Urinary bladder (tissue), 4 donors: ENCODE data around the gene MSANTD2. TPM values are rescaled to one million over a fixed set of nuclear protein-coding genes. Genes with fewer than 3 reads are reported as not detected.

ENCODE experiments used
- DNase-seq: peaks from one replicate; pipeline ENCODE4 v3.0.0-alpha.2; 2015; ENCODE audit errors: extremely low spot score
- H3K27ac ChIP-seq: one replicate; pipeline ENCODE4 v1.5.1; 2013; ENCODE audit warnings: low read depth, mild to moderate bottlenecking, moderate library complexity
- H3K36me3 ChIP-seq: one replicate; pipeline ENCODE4 v1.6.1; 2013; ENCODE audit warnings: mild to moderate bottlenecking, moderate library complexity; ENCODE audit not compliant: insufficient read depth
- H3K4me1 ChIP-seq: one replicate; pipeline ENCODE4 v1.6.1; 2013; ENCODE audit warnings: mild to moderate bottlenecking, moderate library complexity; ENCODE audit not compliant: insufficient read depth
- H3K4me3 ChIP-seq: one replicate; pipeline ENCODE4 v1.5.1; 2013; ENCODE audit warnings: low read depth, low read length
- WGBS: extraction: QIAGEN DNeasy Blood & Tissue Kit; methylation state at CpG from one replicate; pipeline ENCODE4 v1.1.7; 2013; 5-methylcytosine and 5-hydroxymethylcytosine counted together
- polyA plus RNA-seq: library from polyadenylated mRNA; stranded (reverse); fragments of 200-250 nt; gene quantifications from one replicate; pipeline ENCODE4 v1.2.3, GENCODE V29; 2013
- total RNA-seq: library from RNA; depleted of rRNA; stranded (reverse); fragments of >200 nt; gene quantifications from one replicate; pipeline ENCODE4 v1.2.3, GENCODE V29; 2014
- donor health status: healthy with polysubstance abuse.
- donor health status: healthy.

MSANTD2 gene
- total and polyA plus RNA-seq, 2 donors: 8.7 to 28.8 TPM

GRCh38 chr11:124834526-124835180, 34.4 kb upstream of the MSANTD2 start:
- Histone ChIP-seq H3K27ac (no peak overlapping the region), H3K4me3 (no peak overlapping the region), H3K4me1 (peaks cover 3% of the 10 kb centered on the region), H3K36me3 (no peaks in the 10 kb centered on the region)
- no peak for DNase-seq
- 83% methylated on average over 3 of the region's 3 CpGs for WGBS

- no peak overlapping the region for H3K4me3 ChIP-seq
- H3K4me1 ChIP-seq: no peaks in the 10 kb centered on the region
- 74% methylated on average over 4 of the region's 4 CpGs for WGBS
- DNase-seq: no peak
- H3K27ac ChIP-seq: no peak overlapping the region
- no peaks in the 10 kb centered on the region for H3K36me3 ChIP-seq
Observed at GRCh38 chr11:124832571-124832970, 32.4 kb upstream of the MSANTD2 start.

GRCh38 chr11:124831897-124832296, 31.7 kb upstream of the MSANTD2 start:
- no peak overlapping the region for H3K27ac ChIP-seq
- no peak for DNase-seq
- no peaks in the 10 kb centered on the region for H3K36me3 ChIP-seq
- H3K4me1 ChIP-seq: no peaks in the 10 kb centered on the region
- no peak overlapping the region for H3K4me3 ChIP-seq
- 94% methylated on average over 2 of the region's 2 CpGs for WGBS

GRCh38 chr11:124830749-124831148, 30.5 kb upstream of the MSANTD2 start:
- Histone ChIP-seq H3K4me1 (no peaks in the 10 kb centered on the region), H3K4me3 (no peak overlapping the region), H3K27ac (no peak overlapping the region), H3K36me3 (no peaks in the 10 kb centered on the region)
- no peak for DNase-seq
- WGBS: 85% methylated on average over 3 of the region's 3 CpGs

GRCh38 chr11:124829986-124830385, 29.8 kb upstream of the MSANTD2 start:
- no peak for DNase-seq
- Histone ChIP-seq H3K36me3 (no peaks in the 10 kb centered on the region), H3K4me3 (no peak overlapping the region), H3K4me1 (no peaks in the 10 kb centered on the region), H3K27ac (no peak overlapping the region)
- 69% methylated on average over 3 of the region's 3 CpGs for WGBS

- DNase-seq: no peak
- Histone ChIP-seq H3K4me1 (no peaks in the 10 kb centered on the region), H3K27ac (no peak overlapping the region), H3K36me3 (no peaks in the 10 kb centered on the region), H3K4me3 (no peak overlapping the region)
- WGBS: 69% methylated on average over 3 of the region's 3 CpGs
Observed at GRCh38 chr11:124825876-124826275, 25.7 kb upstream of the MSANTD2 start.

GRCh38 chr11:124823512-124824376, 23.5 kb upstream of the MSANTD2 start:
- Histone ChIP-seq H3K27ac (no peak overlapping the region), H3K36me3 (no peaks in the 10 kb centered on the region), H3K4me1 (no peaks in the 10 kb centered on the region), H3K4me3 (no peak overlapping the region)
- no peak for DNase-seq
- 46% methylated on average over 8 of the region's 8 CpGs for WGBS

- 58% methylated on average over 6 of the region's 6 CpGs for WGBS
- Histone ChIP-seq H3K36me3 (no peaks in the 10 kb centered on the region), H3K27ac (no peak overlapping the region), H3K4me3 (no peak overlapping the region), H3K4me1 (no peaks in the 10 kb centered on the region)
- DNase-seq: no peak
Observed at GRCh38 chr11:124821995-124822730, 22.0 kb upstream of the MSANTD2 start.

GRCh38 chr11:124817036-124817435, 16.8 kb upstream of the MSANTD2 start:
- no peaks in the 10 kb centered on the region for H3K4me1 ChIP-seq
- 92% methylated on average over 3 of the region's 3 CpGs for WGBS
- H3K36me3 ChIP-seq: peaks cover 2% of the 10 kb centered on the region
- DNase-seq: no peak
- no peak overlapping the region for H3K27ac ChIP-seq
- H3K4me3 ChIP-seq: no peak overlapping the region

- H3K36me3 ChIP-seq: peaks cover 2% of the 10 kb centered on the region
- DNase-seq: no peak
- WGBS: 81% methylated on average over 1 of the region's 1 CpG
- H3K4me1 ChIP-seq: no peaks in the 10 kb centered on the region
- no peak overlapping the region for H3K4me3 ChIP-seq
- H3K27ac ChIP-seq: no peak overlapping the region
Observed at GRCh38 chr11:124814739-124815138, 14.5 kb upstream of the MSANTD2 start.

GRCh38 chr11:124812876-124813275, 12.7 kb upstream of the MSANTD2 start:
- H3K36me3 ChIP-seq: peaks cover 2% of the 10 kb centered on the region
- WGBS: 5% methylated on average over 1 of the region's 1 CpG
- H3K4me1 ChIP-seq: no peaks in the 10 kb centered on the region
- H3K27ac ChIP-seq: no peak overlapping the region
- DNase-seq: no peak
- H3K4me3 ChIP-seq: no peak overlapping the region

GRCh38 chr11:124811399-124812125, 11.4 kb upstream of the MSANTD2 start:
- WGBS: 77% methylated on average over 10 of the region's 10 CpGs
- no peak for DNase-seq

GRCh38 chr11:124807660-124808270, 7.6 kb upstream of the MSANTD2 start:
- Histone ChIP-seq H3K4me3 (no peak overlapping the region), H3K4me1 (no peaks in the 10 kb centered on the region), H3K36me3 (no peaks in the 10 kb centered on the region), H3K27ac (no peak overlapping the region)
- 82% methylated on average over 6 of the region's 6 CpGs for WGBS
- DNase-seq: no peak

More at GRCh38 chr11:124811399-124812125, 11.4 kb upstream of the MSANTD2 start:
- H3K36me3 ChIP-seq: peaks cover 2% of the 10 kb centered on the region
- H3K4me3 ChIP-seq: no peak overlapping the region
- no peak overlapping the region for H3K27ac ChIP-seq
- H3K4me1 ChIP-seq: no peaks in the 10 kb centered on the region
